GM21717 (cell line): ENCODE measurements around the gene BIN1.

Experiments
- ATAC-seq: cut with Tn5 transposase; IDR thresholded peaks from one replicate; pipeline ENCODE4 v1.9.1; 2021; ENCODE audit warnings: mild to moderate bottlenecking, moderate library complexity; ENCODE audit not compliant: unreplicated experiment

BIN1 gene

GRCh38 chr2:127106991-127107621 is at the start of gene BIN1:
Gene BIN1, minus strand, starts transcription at chr2:127107154. Its CDS starts 211 bp downstream, at chr2:127106943.
- ATAC-seq: peak; percentile 93

- no peak for ATAC-seq
These were observed 49.0 kb upstream of the BIN1 start for GRCh38 chr2:127155947-127156346.

- no peak for ATAC-seq
These were observed 48.2 kb upstream of the BIN1 start for GRCh38 chr2:127155028-127155581.

GRCh38 chr2:127154396-127154795 is 47.4 kb upstream of the BIN1 start:
- no peak for ATAC-seq

- no peak for ATAC-seq
These were observed 46.8 kb upstream of the BIN1 start for GRCh38 chr2:127153691-127154158.

- ATAC-seq: no peak
These were observed 44.0 kb upstream of the BIN1 start for GRCh38 chr2:127150996-127151395.

- no peak for ATAC-seq
These were observed 42.4 kb upstream of the BIN1 start for GRCh38 chr2:127149384-127149783.

GRCh38 chr2:127146820-127147502 is 40.0 kb upstream of the BIN1 start:
- ATAC-seq: no peak

GRCh38 chr2:127146071-127146725 is 39.2 kb upstream of the BIN1 start:
- ATAC-seq: no peak

GRCh38 chr2:127145280-127145895 is 38.4 kb upstream of the BIN1 start:
- no peak for ATAC-seq

GRCh38 chr2:127143841-127144782 is 37.2 kb upstream of the BIN1 start:
- ATAC-seq: no peak

- no peak for ATAC-seq
These were observed 36.0 kb upstream of the BIN1 start for GRCh38 chr2:127142663-127143630.

GRCh38 chr2:127140538-127140937 is 33.6 kb upstream of the BIN1 start:
- no peak for ATAC-seq

GRCh38 chr2:127139766-127140165 is 32.8 kb upstream of the BIN1 start:
- ATAC-seq: no peak

- ATAC-seq: no peak
These were observed 31.3 kb upstream of the BIN1 start for GRCh38 chr2:127138281-127138680.

GRCh38 chr2:127137741-127138140 is 30.8 kb upstream of the BIN1 start:
- no peak for ATAC-seq

- no peak for ATAC-seq
These were observed 30.3 kb upstream of the BIN1 start for GRCh38 chr2:127137225-127137624.

GRCh38 chr2:127134833-127135830 is 28.2 kb upstream of the BIN1 start:
- ATAC-seq: no peak
